GM19328 (cell line): ENCODE measurements around the gene C8G.

Source experiments
- ATAC-seq: cut with Tn5 transposase; IDR thresholded peaks from one replicate; pipeline ENCODE4 v1.9.1; 2021; ENCODE audit warnings: mild to moderate bottlenecking, moderate library complexity; ENCODE audit not compliant: unreplicated experiment

C8G gene

DNA sequence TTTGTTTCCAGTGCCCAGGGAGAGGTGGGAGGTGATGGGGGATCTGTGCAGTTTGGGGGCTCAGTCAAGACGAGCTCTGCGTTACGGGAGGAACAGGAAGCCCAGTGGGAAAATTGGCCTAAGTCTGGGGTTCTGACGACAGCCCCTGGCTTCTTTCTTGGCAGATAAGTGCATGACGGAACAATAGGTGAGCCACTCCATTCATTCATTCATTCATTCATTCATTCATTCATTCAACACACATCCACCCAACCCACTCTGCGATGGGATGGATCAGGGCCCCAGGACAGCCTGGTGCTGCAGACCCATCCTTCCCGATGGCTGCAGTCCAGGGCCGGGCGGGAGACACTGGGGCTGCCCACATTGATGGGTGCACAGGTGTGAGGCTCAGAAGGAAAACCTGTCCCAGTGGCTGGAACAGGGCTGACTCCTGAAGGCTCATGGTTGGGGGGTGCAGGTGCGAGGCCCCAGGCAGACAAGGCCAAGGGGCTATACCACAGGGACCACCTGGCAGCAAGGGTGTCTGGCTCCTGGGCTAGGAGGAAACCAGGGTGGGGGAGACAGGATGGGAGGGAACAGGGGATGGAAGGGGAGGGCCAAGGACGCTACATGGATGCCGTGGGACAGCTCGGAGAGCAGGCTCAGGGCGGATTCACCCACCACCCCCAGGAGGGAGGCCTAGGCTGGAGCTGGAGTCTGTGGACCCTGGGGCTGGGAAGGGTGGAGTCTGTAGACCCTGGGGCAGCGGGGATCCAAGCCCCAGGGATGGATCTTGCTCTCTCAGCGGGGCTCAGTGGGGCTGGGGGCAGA lies 35.8 kb downstream of the C8G start:
- no peak for ATAC-seq

DNA sequence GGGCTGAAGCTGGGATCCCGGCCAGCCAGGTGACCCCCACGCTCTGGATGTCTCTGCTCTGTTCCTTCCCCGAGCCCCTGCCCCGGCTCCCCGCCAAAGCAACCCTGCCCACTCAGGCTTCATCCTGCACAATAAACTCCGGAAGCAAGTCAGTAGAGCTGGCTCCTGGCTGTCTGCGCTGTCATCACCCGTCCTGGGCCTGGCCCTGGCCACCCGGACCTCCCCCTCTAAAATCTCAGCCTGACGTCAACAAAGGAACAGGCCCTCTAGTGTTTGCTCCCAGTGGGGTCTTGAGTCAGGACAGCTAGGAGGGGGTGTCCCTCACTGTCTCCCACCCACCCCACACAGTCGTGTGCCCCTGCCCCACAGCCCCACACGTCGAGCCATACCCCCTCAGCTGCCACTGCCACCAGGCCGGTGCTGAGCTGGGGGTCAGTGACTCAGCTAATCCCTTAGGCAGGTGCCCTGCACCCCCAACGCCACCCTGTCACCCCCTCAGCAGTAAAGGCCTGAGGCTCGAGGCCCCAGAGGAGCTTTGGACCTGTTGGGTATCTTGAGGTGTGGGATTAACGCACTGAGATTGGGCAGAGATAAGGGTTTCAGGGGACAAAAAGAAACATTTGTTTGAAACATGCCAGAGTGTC lies 36.7 kb downstream of the C8G start:
- no peak for ATAC-seq

DNA sequence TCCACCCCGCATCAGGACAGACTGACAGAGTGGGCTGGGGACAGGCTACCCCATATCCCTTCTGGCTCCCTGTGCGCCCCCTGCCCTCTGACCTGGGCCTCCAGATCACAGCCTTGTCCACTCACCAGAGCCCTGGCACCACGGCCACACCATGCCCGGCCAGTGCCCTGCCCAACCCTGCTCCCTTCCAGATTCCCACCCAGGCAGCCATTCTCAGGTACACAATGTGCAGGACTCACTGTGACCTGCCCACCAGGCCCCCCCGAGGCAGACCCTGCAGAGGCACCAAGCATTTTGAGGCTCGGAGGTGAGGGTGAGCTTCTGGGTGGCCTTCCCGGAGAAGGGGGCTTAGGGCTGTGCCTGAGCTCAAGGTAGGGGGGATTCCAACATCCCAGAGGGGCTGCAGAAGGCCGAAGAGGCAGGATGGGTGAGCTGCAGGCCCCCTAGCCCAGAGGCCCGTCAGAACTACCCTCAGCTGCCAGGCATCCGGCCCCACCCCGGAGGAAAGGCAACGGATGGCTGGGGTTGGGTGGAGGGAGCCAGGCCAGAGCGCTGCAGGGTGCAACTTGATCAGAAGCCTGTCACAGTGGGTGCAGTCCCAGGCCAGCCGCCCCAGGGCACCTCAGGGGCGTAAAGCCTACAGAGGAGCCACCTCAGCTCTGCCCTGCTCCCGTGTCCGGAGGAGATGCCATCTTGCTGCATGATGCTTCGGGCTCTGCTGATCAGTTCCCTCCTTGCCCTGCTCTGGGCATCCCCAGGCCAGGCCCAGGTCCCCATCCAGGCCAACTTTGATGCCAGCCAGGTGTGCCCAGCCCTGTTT lies 37.4 kb downstream of the C8G start, which contains the start of gene LCNL1:
LCNL1 (plus strand) TSS at position 762 of the 820 bp plus-strand sequence. CDS start 594 bp downstream, outside the sequence.
- ATAC-seq, result no peak

DNA sequence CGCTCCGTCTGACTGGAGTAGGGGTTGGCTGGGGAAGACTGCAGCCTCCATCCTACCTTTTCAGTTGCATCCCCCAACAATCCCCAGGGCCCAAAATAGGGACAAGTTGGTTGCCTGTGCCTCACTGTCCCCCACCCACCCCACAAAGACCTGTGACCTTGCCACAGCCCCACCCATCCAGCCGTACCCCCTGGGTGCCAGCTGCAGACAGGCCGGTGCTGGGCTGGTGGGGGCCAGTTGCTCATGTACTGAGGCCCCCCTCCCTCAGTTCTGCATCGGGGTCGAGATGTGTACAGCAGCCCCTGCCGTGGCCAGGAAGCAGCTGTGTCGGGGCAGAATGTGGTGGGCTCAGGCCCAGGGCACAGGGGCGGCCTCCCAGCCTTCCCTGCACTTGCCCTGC lies 38.1 kb downstream of the C8G start:
- ATAC-seq, result no peak

DNA sequence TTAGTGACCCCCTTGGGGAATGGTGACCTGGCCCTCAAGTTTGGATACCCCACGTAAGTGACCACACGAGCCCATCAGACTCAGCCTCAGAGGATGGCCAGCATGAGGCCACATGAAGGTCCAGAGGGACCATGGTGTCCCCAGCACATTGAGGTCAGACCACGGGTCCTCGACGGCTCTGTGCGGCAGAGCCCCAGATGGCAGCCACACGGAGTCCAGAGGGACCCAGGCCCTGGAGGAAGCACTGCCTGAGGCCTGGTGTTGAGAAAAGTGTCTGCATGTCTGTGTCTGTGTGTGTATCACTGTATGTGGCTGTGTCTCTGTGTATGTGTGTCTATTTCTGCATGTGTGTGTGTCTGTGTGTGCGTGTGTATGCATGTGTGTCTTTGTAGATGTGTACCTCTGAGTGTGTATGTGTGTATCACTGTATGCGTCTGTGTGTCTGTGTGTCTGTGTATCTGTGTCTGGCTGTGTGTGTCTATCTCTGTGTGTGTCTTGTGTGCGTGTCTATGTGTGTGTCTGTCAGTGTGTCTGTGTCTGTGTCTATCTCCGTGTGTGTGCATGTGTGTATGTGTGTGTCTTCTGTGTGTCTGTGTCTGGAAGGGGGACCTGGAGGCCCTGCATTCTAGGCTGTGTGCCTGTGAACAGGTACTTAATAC lies 38.7 kb downstream of the C8G start:
- ATAC-seq, result no peak

DNA sequence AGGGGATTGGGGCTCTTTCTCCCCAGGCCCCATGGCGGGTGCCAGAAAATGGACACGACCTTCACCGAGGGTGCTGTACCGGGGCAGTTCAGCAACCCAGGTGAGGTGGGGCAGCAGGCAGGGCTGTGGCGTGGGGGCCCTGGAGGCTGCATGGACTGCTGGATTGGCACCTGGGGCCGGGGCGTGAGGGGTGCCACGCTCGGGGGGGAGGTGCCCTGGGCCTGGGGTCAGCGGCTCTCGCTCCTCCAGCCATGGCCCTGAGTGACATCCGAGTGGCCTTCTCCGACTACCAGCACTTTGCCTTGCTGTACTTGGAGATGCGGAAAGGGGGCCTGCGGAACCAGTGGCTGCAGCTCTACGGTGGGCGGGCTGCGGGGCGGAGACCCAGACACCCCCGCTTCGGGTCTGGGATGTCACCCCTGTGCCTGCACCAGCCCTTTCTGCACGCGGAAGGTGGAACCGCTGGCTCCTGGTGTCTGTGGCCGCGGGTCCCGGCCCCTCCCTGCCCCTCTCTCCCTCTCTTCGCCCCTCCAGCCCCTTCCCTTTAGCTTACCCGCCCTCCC lies 39.5 kb downstream of the C8G start:
- no peak for ATAC-seq

DNA sequence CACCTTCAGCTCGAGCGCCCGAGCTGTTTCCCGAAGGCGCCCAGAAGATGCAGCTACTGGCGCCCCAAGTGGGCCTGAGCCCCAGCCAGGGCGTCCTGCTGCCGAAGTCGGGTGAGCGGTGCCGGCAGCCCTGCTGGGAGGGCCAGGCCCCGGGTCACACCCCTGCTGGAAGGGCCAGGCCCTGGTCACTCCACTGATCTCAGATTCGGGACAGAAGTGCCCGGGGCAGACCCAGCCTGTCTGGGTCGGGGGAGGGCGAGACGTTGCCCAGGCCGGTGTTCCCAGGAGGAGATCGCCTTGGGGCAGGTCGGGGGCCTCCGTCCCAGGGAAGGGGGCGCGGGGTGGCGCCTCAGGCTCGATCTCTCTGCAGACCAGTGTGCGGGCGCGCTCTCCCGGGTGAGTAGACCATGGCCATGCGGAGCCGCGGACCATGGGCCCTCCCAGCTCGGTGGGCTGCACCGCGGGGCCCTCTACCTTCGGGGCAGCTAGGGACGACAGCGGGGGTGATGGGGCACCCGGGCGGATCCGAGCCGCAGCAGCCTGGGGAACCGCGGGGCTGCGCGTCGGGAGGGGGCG lies 40.1 kb downstream of the C8G start:
- ATAC-seq, result no peak

DNA sequence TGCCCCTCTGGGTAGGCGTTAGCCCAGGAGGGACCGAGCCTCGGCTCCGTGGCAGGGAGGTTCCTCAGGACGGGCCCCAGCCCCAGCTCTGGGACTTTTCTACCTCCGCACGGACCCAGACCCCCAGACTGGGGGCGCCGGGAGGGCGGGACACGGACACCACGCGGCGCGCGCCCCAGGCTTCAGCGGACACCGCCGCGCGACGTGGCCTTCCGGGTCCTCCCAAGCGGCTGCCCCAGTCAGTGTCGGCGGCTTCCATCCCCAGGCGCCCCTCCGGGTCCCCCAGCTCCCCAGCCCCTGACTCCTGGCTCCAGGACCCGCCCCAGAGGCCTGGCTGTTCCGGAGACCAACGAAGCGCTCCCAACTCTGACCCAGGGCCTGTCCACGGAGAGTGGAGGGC lies 40.8 kb downstream of the C8G start:
- ATAC-seq, result no peak

DNA sequence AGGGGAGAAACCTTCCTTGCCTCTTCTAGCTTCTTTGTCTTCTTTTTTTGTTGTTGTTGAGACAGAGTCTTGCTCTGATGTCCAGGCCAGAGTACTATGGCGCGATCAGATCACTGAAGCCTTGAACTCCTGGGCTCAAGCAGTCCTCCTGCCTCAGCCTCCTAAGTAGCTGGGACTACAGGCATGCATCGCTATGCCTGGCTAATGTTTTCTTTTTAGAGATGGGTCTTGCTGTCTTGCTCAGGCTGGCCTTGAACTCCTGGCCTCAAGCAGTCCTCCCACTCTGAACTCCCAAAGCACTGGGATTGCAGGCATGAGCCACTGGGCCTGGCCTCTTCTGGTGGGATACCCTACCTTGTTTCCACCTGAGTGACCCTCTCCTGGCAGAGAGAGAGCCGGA lies 43.8 kb downstream of the C8G start:
- ATAC-seq, result no peak

DNA sequence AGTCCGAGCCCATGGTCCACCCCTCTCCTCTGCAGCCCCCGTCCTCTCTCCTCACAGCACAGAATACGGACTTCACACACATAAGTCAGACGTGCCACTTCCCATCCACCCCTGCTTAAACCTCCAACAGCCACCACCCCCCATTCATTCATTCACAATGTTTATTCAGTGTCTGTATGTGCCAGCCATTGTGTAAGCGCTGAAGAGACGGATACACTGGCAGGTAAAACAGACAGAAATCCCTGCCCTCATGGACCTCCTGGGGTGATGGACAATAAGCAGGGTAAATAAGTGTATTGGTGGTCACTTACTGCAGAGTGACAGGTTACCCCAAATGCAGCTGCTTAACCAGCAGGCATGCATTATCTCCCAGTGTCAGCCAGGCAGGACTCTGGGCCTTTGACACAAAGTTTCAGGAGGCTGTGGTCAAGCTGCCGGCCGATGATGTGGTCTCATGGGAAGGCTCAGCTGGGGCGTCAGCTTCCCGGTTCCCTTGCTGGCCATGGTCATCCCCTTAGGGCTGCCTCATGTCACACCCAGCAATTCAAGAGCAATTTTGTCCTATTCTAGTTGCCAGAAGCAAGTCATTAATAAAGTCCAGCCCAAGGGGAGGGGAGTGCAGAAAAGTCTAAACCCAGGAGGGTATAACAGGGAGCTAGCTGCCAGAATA lies 45.3 kb downstream of the C8G start:
- ATAC-seq, result no peak

DNA sequence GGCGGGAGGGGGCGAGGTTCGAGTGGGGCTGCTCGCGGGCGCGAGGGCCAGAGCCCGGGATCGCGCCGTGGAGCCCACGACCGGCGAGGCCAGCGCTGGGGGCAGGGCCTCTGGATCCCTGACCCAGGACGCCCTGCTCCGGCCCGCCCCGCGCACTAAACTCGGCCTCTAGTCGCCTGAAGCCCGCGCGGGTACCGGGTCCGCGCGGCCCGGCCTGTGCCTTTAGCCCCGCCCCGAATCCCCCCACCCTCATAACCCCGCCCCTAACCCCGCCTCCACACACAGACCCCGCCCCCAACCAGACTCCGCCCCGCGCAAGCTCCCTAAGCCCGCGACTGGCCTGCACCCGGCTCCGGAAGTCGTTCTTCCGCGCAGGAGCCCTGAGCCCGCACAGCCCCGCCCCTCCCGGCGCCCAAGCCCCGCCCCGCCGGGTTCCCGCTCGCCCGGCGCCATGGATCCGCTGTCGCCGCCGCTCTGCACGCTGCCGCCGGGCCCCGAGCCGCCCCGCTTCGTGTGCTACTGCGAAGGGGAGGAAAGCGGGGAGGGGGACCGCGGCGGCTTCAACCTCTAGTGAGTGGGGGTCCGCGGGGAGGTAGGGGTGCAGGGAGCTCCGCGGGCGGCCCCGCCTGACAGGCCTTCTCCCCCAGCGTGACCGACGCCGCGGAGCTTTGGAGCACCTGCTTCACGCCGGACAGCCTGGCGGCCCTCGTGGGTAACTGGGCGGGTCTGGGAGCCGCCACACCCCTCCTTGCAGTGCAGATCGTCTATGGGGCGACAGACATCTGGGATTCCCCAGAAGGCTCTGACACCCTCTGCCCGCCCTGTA lies 47.2 kb downstream of the C8G start, which contains the start of gene PAXX:
PAXX (plus strand) TSS at position 430 of the 826 bp plus-strand sequence; CDS start at position 452, 22 bp downstream.
- peak; percentile 79 for ATAC-seq

DNA sequence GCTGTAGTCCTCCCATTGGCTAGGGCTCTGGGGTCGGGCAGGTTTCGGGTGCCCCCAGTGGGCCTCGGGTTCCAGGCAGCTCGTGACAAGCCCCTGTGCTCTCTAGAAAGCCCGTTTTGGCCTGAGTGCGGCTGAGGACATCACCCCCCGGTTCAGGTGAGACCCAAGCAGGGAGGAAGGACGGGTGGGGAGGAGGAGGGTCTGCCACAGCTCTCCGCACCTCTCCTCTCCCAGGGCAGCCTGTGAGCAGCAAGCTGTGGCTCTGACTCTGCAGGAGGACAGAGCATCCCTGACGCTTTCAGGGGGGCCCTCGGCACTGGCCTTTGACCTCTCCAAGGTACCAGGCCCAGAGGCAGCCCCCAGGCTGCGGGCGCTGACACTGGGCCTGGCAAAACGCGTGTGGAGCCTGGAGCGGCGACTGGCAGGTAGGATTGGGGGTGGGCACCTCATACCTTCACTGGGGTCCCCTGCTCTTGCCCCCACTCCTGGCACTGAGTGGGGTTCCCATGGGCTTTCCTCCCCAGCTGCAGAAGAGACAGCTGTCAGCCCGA lies 47.9 kb downstream of the C8G start:
- no peak for ATAC-seq

DNA sequence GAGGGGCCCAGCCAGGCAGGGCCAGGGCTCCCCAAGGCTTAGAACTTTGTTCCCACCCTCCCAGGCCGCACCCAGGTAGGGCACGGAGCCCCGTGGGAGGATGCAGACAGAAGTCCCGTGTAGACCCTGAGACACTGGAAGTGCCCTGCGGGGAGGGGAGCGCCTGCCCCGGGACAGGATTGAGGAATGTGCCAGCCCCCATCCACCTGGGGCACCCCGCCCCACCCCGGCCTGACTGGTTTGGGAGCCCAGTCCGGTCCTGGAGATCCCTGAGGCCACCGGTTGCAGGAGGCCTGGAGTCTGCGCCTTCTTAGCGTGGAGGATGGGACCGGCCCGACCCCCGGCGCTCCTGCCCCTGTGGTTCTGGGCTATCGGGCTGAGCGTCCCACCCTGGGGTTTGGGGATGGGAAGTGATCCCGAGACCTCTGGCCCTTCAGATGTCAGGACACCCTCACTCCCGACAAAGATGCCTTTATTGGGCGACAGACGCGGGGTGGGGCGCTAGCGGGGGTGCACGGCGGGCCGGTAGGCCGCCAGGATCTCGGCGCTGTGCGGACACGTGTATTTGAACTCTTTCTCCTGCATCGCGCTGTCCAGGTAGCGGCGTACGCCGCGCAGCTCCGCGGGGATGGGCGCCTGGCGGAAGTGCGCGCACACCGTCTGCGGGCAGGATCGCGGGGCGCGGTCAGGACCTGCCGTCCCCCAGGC lies 49.3 kb downstream of the C8G start:
- no peak for ATAC-seq

DNA sequence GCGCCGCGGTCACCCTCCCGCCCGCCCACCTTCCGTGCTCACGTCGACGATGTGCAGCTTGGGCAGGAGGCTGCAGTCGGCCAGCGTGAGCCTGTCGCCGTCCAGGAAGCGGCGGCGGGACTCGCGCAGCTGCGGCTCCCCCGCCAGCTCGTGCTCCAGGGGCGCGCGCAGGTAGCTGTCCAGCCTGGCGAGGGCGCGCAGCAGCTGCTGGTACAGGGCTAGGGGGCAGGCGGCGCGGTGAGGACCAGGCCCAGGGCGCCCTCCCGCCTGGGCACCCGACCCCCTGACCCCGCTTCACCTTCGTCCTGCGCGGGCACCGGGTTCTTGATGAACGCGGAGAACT lies 49.8 kb downstream of the C8G start:
- no peak for ATAC-seq

DNA sequence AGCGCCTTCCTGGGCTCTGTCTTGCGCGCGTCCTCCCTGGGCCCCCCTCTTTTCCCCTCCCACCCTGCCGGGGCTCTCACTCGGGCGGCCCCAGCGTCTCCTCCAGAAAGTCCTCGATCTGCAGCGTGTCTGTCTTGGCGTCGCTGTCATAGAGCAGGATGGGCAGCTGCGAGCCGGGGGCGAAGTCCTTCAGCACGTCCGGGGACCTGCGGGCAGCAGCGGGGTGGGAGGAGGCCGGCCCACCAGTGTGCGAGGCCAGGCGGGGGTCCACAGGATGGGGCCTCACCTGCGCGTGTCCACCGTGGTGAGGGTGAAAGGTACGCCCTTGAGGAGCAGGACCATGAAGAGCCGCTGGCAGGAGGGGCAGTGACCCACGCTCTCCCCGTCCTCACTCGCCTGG lies 50.3 kb downstream of the C8G start:
- ATAC-seq, result no peak

DNA sequence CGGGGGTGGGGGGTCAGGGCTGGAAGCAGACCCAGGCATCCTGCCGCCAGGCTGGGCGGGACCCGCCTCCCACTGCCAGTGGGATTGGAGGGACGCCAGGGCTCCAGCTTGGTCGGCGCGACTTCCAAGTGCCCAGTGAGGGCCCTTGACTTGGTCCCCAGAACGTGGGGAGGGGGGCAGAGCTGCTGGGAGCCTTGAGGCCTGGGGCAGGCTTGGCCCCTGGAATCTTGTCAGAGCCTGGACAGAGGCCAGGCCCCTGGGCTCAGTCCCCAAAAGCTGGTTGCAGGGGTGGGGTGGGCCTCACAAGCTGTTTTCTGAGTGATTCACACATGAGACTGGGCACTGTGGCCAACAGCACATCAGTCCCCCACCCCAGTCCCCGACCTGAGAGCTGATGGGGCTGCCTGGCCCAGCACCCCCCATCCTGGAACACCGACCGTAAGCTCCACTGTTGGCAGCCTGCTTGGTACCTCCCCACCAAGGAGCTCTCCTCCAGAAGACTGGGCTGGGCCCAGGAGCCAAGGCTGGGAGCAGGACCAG lies 50.8 kb downstream of the C8G start:
- no peak for ATAC-seq
